ENCODE measurements around the gene BAK1.

Gene BAK1

DNA sequence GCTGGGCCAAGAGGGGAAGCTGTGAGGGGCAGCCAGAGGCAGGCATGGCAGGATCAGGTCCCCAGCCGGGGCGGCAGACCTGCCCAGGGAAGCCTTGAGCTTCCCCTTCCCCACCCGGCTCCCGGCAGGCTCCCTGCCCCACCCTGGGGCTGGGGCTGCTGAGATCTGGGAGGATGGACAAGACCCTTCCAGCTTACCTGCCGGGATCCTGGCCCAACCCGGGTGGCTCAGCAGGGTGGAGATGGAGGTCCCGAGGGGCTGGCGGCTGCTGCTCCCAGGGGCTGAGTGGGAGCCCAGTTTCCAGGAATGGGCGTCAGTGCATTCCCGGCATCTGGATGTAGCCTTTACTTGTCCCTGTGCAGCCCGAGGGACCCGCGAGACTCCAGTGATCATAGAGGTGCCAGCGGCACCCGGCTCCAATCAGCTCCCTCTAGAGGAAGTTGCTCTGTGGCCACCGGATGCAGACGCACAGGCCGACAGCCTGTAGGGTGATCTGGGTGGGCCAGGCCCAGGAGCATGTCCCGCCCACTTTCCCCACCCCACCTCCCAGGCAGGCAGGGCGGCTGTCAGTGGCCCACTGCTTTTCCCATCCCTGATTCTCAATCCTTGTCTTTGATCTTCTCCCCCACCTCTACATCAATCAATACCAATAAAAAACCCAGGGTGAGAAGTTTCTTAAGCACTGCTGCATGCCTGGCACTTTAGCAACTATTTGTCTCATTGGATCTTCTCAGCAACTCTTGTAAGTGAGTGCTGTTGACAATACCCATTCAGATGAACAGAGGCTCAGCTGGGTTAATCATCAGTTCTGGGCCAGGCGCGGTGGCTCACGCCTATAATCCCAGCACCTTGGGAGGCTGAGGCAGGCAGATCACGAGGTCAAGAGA, at the start of gene BAK1:
Gene BAK1, minus strand, starts transcription at position 449 of the 887 bp plus-strand sequence. CDS start 2,672 bp downstream, outside the sequence.
- FAIRE-seq (peak; percentile 93), DNase-seq (ENCODE audit: insufficient read length, low spot score) (peak; percentile 85)

DNA sequence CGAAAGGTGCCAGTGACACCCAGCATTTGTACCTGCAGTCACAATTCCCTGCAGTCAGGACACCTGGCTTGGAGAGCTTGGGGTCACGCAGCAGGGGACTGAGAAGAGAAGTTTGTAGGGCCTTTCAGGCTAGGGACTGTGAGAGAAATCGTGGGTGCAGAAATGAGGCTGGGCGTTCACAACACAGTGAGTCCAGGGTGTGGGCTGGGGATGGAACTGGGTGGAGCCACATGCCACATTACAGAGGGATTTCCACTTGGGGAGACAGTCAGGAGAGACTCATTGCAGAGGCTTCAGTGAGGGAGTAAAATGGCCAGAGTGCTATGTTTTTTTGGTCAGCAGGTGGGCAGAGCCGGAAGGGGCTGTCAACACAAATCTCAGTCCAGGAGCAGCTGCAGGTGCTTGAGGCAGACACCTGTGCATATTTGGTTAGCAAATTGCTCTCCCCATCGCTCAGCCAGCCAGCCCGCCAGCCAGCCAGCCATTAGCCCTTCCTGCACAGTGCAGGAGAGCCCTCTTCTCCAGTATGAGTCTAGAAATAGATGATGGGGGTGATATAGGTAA, 48.4 kb upstream of the BAK1 start:
- DNase-seq (ENCODE audit: insufficient read length, low spot score): no peak
- no peak for FAIRE-seq

DNA sequence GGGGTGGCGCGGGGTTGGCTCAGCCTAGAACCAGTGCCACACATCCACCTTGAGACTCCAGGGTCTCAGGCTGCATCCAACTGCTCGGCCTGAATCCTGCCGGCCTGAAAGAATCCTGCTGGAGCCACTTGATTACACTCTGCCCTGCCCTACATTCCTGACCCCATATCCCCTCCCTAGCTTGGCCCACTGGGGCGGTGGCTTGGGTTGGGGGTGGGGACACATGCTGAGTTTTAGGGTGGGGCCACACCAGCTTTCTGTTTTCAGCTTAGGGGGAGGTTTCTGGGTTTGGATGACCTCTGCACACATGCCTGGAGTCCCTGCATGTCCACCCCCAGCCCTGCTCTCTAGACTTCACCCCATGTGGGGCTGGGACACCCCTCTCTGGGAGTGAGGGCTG, 47.8 kb upstream of the BAK1 start:
- no peak for DNase-seq (ENCODE audit: insufficient read length, low spot score)
- FAIRE-seq: no peak

DNA sequence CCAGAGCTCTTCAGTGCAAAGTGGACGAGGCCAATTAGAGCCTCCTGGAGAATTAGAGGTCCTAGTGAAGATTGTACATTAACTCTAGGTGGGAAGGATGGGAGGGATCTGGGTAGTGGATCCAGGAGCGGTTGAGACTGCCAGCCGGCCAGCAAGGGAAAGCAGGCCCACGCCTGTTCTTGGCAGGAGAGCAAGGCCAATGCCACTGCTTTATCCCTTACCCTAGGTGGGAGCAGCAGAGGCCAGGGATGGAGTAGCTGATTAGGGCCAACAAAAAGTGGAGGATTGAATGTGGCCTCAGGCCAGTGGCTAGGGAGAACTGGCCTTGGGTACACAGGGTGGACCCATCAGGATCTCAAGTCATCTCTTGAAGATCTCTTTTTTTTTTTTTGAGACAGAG, 44.8 kb upstream of the BAK1 start:
- no peak for DNase-seq (ENCODE audit: insufficient read length, low spot score)
- FAIRE-seq: no peak

DNA sequence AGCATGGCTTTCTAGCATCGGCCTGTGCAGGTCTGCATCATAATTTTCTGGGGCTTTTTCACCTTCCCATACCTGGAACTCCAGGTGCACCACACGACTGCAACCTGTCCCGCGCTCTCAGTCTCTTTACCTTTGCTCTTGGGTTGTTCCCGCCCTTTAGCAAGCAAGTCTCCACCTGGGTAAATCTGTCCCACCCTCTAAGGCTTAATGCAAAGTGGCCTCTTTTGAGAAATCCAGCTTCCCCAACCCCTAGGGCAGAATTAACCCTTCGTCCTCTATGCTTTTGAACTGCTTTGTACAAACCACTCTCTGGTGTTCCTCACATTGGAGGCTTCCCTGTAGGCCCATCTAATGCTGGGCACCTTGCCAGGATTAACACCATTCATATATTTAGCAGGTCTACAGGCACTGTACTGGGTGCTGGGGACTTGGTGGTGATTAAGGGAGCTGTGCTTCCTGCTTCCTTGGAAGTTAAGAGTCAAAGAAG, 43.9 kb upstream of the BAK1 start:
- FAIRE-seq (no peak), DNase-seq (ENCODE audit: insufficient read length, low spot score) (no peak)

DNA sequence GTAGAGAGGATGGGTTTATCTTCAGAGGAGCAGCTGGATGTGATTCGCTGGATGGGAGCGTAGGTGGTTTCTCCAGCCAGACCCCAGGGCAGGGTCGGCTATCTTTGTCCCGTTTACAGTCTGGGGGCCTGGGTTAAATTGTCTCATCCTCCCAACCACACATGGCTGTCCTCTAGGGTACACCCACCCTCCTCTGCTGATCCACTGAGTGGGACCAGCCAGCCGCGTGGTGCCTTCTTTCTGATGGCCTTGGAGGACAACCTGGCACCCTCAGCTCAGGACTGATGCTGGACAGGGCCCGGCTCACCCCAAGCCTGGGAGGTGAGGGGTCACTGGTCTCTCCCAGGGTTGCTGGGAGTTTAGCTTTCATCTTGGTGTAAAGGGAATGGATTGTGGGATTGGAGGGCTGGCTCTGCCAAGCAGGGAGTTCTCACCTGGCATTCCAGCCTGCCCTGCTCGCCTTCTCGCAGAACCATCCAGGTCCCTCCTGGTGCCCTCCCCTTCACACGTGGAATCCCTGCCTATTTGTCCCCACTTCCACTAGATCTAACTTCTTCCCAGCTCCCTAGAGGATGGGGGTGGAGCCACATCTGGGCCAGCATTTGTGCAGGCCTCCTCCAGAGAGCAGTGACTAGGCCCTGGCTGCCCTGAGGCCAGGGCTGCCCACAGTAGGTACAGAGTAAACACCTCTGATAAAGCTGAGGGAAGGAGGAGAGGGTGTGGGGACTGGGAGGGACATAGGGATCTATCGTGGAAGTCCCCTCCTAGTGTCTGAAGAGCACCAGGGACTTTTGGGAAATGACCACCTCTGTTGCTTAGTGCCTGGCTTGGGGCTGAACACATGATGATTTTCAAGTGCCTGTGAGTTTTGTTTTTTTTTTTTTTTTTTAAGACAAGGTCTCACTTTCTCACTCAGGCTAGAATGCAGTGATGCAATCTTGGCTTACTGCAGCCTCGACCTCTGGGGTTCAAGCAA, 42.7 kb upstream of the BAK1 start:
- FAIRE-seq (no peak), DNase-seq (ENCODE audit: insufficient read length, low spot score) (no peak)

DNA sequence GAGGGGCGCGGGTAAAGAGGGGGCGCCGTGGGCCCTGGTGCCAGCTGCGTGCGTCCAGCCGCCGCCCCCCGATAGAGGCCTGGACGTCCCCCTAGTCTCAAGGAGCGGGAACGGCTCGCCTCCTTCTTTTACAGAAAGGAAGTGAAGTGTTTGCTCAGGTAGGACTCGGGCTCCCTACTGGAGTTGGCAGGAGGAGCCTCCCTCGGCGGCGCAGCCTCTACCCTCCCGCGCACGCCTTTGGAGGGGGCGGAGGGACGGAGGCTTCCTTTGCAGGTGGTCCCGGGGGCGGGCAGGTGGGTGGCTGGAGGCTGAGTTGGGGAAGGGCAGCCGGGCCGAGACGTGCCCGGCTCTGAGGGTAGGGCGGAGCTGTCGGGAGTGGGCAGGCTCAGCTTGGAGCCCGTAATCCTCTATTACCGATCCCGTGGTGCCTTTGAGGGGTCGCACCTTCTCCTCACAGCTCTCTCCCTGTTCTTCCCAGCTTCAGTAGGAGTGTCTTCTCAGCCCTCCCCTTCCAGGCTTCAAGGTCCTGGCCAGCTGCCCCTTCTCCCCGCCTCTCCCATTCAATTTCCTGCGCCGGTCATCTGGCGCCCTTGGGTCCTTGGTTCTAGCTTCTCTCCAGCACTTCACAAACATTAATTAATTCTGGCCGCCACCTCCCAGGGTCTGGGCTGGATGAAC, 41.8 kb upstream of the BAK1 start:
- DNase-seq (ENCODE audit: insufficient read length, low spot score): peak; percentile 52
- no peak for FAIRE-seq

DNA sequence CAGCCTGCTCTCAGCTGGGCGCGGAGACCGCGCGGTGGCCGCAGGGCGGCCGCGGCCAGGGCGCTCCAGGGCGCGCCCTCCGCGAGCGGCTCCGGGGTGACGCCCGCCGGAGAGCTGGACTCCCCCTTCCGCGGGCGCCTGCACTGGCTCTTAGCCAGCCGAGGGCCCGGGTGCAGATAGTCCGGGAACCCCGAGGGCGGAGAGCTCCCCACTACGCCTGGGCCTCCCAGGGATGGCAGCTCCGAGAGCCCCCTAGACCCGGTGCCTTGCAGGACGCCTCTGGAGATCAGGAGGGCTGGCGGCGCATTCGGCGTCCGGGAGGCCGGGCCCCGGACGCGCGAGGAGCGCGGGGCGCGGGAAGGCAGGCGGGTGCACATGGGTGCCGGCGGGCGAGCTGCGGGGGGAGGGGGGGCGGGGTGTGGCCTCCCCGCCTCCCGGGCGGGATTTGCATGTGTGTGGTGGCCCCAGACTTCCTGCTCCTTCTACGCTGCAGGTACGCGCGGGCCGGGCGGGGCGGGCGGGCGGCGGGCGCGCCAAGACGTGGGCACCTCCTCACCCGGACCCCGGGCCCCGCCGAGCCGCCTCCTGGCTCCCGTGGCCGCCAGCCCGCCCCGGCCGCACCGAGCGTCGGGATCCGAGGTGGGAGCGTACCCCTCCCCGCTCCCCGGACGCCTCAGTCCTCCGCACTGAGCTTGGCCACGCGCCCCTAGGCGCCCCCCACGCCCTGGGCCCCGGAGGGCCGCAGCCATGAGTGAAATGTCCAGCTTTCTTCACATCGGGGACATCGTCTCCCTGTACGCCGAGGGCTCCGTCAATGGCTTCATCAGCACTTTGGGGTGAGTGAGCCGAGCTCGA, 41.0 kb upstream of the BAK1 start, which contains the start of gene ITPR3:
Gene ITPR3, plus strand, starts transcription at position 467 of the 855 bp plus-strand sequence. Its CDS starts 281 bp downstream, at position 748.
- FAIRE-seq (no peak), DNase-seq (ENCODE audit: insufficient read length, low spot score) (peak; percentile 99)

DNA sequence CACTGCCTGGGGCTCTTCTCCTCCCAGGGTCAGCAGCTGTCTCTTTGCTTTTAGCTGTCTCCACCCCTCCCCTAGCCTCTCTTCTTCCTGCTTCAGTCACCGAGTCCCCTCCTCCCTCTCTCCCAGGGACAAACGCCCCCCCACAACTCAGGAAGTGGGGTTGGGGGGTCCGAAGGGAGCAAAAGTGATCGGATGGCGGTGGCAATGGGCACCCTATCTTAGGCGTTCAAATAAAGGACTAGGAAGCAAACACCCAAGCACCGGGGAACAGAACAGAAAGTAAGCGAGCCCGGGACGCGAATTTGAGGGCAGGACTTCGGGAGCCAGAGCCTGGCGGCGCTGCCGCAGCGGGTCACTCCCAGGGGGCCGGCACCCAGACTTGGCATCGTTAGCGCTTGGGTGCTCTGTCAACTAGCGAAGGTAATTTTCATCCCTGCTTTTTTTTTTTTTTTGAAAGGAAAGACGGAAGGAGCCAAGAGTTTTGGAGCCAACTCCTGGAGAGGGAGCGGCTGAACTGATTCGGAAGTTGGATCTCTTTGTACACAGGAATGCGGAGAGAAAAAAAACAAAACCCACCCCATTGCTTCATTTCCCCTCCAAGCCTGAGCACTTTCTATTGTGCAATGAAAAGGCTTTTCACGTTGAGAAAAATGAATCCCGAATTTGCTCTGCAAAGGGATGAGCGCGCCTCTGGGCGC, 40.2 kb upstream of the BAK1 start:
- FAIRE-seq (peak; percentile 84), DNase-seq (ENCODE audit: insufficient read length, low spot score) (no peak)

DNA sequence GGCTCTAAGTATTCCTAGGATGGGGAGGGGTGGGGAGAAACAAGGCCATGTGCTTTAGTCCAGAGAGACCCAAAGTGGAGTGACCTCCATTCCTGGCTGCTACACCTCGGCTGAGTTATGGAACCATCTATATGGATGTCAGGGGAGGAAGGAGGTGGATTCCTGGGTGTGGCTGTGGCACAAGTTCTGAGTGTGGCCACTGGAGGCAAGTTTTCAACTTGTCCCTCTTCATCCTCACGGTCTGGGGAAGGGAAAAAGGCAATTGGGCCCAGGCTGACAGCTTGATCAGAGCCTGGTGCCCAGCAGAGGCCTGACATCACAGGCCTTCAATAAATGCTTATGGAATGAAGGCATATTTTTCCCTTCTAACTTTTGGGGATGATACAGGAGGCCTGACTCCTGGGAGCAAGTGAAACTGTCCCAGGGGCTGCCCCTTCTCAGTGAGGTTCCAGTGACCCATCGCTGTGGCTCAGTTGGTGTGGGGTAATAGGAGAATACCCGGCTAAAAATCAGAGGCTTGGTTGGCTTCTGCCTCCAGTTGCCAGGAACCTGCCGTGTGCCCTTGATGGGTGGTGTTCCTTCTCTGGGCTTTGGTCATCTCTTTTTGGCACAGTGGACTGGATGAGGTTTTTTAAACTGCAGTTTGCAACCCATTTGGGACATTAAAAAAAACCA, 39.2 kb upstream of the BAK1 start:
- FAIRE-seq: no peak

DNA sequence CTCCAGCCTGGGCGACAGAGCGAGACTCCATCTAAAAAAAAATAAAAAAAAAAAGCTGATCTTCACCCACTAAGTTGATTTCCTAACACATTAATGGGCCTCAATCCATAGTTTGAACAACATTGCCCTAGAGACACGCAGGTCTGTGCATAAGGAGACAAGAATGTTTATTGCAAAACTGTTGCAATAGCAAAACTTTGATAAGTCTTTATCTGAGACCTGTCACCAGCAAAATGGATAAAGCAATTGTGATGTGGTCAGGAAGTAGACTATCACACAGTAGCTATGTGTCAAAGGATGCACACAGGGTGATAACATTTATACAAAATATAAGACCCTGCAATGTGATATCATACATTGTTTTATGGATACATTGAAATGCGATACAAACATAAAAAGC, 36.8 kb upstream of the BAK1 start:
- DNase-seq (ENCODE audit: insufficient read length, low spot score) (no peak), FAIRE-seq (no peak)

More for the DNA sequence above, 39.2 kb upstream of the BAK1 start:
- no peak for DNase-seq (ENCODE audit: insufficient read length, low spot score)

DNA sequence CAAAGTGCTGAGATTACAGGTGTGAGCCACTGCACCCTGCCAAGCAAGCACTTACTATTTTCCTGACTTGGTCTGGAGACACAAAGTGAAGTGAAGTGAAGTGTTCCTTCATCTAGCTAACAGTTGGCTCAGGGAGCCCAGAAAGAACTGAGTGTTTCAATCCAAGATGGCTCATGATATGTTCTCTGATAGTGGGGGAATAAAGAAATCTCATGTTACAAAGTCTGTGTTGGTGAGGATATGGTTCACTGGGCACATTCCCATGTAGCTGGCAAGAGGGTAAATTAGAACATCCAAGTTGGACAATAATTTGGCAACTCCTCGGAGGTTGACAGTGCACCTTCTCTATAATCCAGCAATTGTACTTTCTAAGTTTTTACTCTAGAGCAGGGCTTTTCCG, 36.0 kb upstream of the BAK1 start:
- FAIRE-seq: no peak
- no peak for DNase-seq (ENCODE audit: insufficient read length, low spot score)

DNA sequence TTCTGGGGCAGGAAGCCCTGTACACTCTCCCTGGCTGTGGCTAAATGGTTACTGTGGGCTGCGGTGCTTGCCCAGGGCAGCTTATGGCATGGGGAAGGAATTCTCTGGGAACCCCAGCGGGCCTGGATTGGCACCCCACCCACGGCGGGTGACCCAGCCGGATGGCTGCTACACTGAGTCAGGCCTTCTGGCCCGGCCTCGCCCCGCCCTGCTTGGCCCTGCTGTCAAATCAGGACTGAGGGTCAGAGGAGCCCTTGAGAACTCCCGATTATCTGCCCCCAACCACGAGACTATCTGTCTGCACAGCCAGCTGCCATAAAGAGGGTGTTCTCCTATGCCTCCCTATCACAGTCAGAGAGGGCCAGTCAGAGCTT, 33.7 kb upstream of the BAK1 start:
- no peak for DNase-seq (ENCODE audit: insufficient read length, low spot score)
- no peak for FAIRE-seq

DNA sequence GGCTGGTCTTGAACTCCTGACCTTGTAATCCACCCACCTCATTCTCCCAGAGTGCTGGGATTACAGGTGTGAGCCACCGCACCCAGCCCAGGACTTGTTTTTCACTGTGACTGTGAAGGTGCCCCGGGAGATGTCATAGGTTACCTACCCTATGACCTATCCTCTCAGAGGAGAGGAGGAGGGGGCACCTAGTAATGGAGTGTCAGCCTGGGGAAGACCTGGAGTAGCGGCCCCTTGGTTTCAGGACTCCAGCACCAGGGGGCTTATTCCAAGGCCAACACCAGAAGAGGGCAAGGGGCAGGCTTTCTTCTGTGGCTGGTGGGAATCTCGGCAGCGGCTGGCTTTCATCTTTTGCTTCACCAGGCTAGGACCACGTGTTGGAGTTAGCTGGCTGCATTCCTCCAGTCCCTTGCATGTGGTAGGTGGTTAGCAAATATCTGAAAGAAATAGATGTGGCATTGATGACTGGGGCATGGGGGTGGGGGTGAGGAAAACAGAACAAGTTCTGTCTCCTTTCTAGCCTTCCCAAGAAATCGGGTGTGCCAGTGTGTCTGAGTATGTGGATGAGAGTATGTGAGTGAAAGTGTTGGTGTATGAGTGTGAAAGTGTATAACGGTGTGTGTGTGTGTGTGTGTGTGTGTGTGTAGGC, 33.2 kb upstream of the BAK1 start:
- DNase-seq (ENCODE audit: insufficient read length, low spot score) (no peak), FAIRE-seq (no peak)

DNA sequence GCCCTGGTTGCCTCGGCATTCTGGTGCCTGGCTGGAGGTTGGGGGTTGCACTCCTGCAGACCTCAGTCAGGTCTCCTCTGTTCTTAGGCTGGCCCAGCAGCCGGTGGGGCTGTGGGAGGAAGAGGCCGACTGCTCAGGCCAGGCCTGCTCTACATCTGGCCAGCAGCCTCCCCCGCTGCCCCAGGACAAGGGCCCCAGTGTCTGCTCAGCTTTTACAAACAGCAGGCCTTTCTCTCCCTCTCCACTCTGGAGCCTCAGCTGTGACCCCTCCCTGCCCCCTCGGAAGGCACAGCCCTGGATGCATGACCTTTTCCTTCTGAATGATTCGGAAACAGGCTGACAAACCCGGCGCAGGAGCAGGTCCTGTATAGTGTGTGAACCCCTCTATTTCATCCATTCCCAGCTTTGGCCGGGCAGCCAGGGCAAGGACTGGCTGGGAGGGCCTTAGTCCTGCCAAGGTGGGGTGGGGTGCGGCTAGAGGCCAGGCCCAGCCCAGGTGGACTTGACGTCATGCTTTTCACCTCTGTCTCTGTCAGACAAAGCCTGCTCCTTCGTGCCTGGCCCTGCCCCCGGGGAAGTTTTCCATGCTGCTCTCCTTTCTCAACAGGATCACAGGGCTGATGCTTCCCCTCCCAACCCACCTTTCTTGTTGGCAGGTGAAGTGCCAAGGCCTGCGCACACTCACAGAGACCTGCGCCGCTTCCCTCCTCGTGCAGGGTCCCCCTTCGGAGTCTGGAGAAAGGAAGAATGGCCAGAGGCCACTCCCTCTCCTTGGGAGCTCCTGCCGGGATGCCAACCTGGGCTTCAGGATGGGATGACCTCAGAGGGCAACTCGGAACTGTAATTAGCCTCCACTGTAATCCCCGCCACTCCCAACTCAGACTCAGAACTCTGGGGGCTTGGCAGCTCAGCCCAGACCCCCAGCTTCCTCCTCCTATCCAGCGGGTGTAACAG, 31.0 kb upstream of the BAK1 start:
- no peak for DNase-seq (ENCODE audit: insufficient read length, low spot score)
- FAIRE-seq: no peak

DNA sequence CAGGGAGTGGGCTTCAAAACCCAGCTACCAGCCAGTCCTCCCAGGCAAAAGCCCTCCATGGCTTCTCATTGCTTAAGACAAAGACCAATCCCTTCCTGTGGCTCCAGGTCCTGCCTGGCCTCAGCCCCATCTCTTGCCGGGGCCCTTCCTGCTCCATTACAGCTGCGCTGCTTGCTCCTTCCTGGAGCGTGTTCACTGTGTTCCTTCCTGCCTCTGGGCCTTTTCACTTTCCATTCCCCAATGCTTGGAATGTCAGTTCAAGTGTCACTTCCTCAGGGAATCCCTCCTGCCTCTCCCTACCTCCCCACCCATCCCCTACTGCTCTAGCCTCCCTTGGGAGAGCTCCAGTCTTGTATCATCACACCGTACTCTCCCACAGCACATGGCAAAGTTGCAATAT, 30.0 kb upstream of the BAK1 start:
- DNase-seq (ENCODE audit: insufficient read length, low spot score): no peak
- FAIRE-seq: no peak

DNA sequence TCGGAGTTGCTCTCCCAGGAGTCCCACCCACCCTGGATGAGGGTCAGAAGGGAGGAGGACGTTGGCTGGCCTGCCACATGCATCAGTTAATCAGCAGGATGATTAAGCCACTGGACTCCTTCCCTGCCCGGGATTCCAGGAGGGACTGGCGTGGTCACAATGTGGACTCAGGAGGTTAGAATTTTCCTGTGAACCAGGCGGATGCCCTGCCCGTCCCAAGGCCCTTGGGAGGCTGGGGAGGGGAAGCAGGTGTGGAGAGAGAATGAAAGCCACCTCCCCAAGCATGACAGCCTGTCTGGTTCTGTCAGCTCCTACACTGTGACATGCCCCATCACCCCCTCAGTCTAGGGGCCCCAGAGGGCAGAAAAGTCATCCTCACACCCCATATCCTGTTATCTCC, 29.5 kb upstream of the BAK1 start:
- no peak for DNase-seq (ENCODE audit: insufficient read length, low spot score)
- no peak for FAIRE-seq
